Endothelial cell of hepatic sinusoid (primary cell): ENCODE measurements around the gene SAMD3.
"Not testable (repeated sequence)": the region's sequence is repeated elsewhere in the genome, so short reads cannot be mapped to it uniquely, and the experiment has no call there.

Source experiments
- in situ Hi-C: cut with HindIII; loops from 2 replicates; pipeline ENCODE4 v1.10.0; 2017; ENCODE audit warnings: low sequenced_read_pairs

The SAMD3 gene

GRCh38 chr6:130222775-130223174, at the start of gene SAMD3:
Gene SAMD3 (minus strand): TSS chr6:130222951. CDS start chr6:130215273, 7,678 bp downstream.
- in situ Hi-C loops: loop anchor here (5.0 kb wide), 1 partner anchor 60 kb away; no protein-coding TSS in a partner anchor

GRCh38 chr6:130269969-130270635, 47.4 kb upstream of the SAMD3 start:
- in situ Hi-C loops: no loop called here

- in situ Hi-C loops: not testable (repeated sequence)
Observed at GRCh38 chr6:130265553-130265952, 42.8 kb upstream of the SAMD3 start.

- in situ Hi-C loops: no loop called here
Observed at GRCh38 chr6:130262008-130262407, 39.3 kb upstream of the SAMD3 start.

GRCh38 chr6:130261558-130261957, 38.8 kb upstream of the SAMD3 start:
- in situ Hi-C loops: not testable (repeated sequence)

- in situ Hi-C loops: not testable (repeated sequence)
Observed at GRCh38 chr6:130260614-130261241, 38.0 kb upstream of the SAMD3 start.

- in situ Hi-C loops: not testable (repeated sequence)
Observed at GRCh38 chr6:130260050-130260462, 37.3 kb upstream of the SAMD3 start.

GRCh38 chr6:130259557-130259956, 36.8 kb upstream of the SAMD3 start:
- in situ Hi-C loops: no loop called here

- in situ Hi-C loops: no loop called here
Observed at GRCh38 chr6:130259140-130259539, 36.4 kb upstream of the SAMD3 start.

GRCh38 chr6:130252527-130253237, 29.9 kb upstream of the SAMD3 start:
- in situ Hi-C loops: no loop called here

- in situ Hi-C loops: no loop called here
Observed at GRCh38 chr6:130245267-130245666, 22.5 kb upstream of the SAMD3 start.

GRCh38 chr6:130244728-130245127, 22.0 kb upstream of the SAMD3 start:
- in situ Hi-C loops: no loop called here

- in situ Hi-C loops: no loop called here
Observed at GRCh38 chr6:130240232-130240631, 17.5 kb upstream of the SAMD3 start.

GRCh38 chr6:130239755-130240154, 17.0 kb upstream of the SAMD3 start:
- in situ Hi-C loops: no loop called here

- in situ Hi-C loops: no loop called here
Observed at GRCh38 chr6:130233330-130233729, 10.6 kb upstream of the SAMD3 start.

GRCh38 chr6:130230531-130230930, 7.8 kb upstream of the SAMD3 start:
- in situ Hi-C loops: not testable (repeated sequence)

- in situ Hi-C loops: no loop called here
Observed at GRCh38 chr6:130229645-130230044, 6.9 kb upstream of the SAMD3 start.

- in situ Hi-C loops: loop anchor here (5.0 kb wide), 1 partner anchor 61 kb away; no protein-coding TSS in a partner anchor
Observed at GRCh38 chr6:130223508-130223907, 757 bp upstream of the SAMD3 start.

- in situ Hi-C loops: no loop called here
Observed at GRCh38 chr6:130218134-130218533, 4.6 kb downstream of the SAMD3 start.

GRCh38 chr6:130216620-130217019, 6.1 kb downstream of the SAMD3 start:
- in situ Hi-C loops: no loop called here

GRCh38 chr6:130215526-130215925, 7.2 kb downstream of the SAMD3 start:
- in situ Hi-C loops: no loop called here
